ENCODE measurements around the gene TAF6L. TPM values are rescaled to one million over a fixed set of nuclear protein-coding genes. Genes with fewer than 3 reads are reported as not detected.
"Not testable (repeated sequence)": the region's sequence is repeated elsewhere in the genome, so short reads cannot be mapped to it uniquely, and the experiment has no call there.

Gene TAF6L, protein sequence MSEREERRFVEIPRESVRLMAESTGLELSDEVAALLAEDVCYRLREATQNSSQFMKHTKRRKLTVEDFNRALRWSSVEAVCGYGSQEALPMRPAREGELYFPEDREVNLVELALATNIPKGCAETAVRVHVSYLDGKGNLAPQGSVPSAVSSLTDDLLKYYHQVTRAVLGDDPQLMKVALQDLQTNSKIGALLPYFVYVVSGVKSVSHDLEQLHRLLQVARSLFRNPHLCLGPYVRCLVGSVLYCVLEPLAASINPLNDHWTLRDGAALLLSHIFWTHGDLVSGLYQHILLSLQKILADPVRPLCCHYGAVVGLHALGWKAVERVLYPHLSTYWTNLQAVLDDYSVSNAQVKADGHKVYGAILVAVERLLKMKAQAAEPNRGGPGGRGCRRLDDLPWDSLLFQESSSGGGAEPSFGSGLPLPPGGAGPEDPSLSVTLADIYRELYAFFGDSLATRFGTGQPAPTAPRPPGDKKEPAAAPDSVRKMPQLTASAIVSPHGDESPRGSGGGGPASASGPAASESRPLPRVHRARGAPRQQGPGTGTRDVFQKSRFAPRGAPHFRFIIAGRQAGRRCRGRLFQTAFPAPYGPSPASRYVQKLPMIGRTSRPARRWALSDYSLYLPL
- 1 to 10 TPM; 3.8 to 9.6 (median 7.3) TPM for polyA plus RNA-seq

DNA sequence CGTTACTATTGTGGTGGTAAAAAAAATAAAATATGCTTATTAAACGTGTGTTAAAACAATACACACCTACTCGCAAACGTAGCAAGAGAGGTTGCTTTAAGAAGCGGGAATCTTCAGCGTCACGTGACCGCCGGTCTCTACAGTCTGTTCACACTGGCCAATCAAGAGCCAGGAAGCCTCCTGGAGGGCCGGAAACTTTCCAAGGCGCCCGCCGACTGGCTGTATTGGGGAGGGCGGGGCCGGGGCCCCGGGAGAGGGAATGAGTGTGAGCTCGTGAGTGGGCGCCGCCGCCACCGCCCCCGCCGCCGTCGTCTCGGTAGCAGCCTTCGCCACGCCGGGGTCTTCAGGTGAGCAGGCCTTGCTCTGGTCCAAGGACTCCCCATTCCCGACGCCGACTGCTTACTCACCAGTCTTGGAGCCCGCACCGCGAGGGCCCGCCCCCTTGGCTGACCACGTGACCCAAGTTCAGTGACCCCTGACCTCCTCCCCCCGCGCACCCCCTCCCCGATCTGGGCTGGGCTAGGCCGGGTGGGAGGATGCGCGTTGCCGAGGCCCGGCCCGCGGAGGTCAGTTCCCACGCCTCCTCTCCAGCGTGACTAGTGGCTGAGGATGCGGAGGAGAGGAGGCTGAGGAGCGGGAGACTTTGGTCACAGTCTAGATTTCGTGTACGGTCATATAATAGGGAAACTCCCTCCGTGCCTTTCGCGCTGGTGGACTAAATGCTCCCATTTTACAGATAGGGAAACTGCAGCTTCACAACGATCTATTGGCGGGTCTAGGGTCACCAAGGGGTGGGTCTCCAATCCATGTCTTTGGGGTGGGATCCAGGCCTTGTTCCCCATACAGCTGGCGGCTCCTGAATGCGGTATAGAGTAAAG lies at the start of gene TAF6L:
TAF6L (plus strand) TSS at position 253 of the 878 bp plus-strand sequence. CDS start 4,388 bp downstream, outside the sequence.
- Mint-ChIP-seq H3K27me3 (ENCODE audit: low read depth in 3 of 3) (peaks cover 2 to 13% (median 5%) of the 10 kb centered on the region in 3 donors), H3K4me1 (peaks cover 21 to 26% of the 10 kb centered on the region in 2 donors), H3K36me3 (peaks cover 0 to 5% (median 4%) of the 10 kb centered on the region in 3 donors), H3K9me3 (no peaks in the 10 kb centered on the region), H3K4me3 (peak within 1 kb of the TSS; percentile 85 to 98 (median 93)), H3K27ac (peak within 1 kb of the TSS; percentile 94 to 98 (median 96))
- peak; percentile 89 for DNase-seq

DNA sequence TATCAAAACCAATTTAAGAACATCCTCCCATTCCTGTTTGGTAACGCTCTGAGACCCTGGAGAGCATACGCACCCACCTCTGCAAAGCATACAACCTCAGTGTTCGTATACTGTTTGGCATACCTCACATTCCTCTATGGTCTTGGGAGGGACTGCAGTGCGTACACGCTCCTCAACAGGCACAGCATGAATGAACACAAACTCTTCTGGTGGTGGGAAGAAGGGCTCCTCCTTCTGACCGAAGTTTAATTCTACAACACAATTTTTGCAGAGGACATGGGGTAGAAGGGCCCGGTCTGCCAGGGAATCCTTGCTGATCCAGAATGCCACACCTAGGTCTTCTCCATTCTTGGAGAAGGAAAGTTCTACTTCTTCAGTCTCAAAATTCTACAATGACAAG lies 49.2 kb upstream of the TAF6L start:
- Mint-ChIP-seq H3K4me3 (no peak overlapping the region), H3K4me1 (peaks cover 47 to 57% of the 10 kb centered on the region in 2 donors), H3K36me3 (peaks cover 36 to 62% (median 53%) of the 10 kb centered on the region in 3 donors), H3K27me3 (ENCODE audit: low read depth in 3 of 3) (peaks cover 0 to 3% (median 2%) of the 10 kb centered on the region in 3 donors), H3K9me3 (no peaks in the 10 kb centered on the region), H3K27ac (peak overlapping the region in 1 of 6 donors; percentile 25)
- no peak for DNase-seq

DNA sequence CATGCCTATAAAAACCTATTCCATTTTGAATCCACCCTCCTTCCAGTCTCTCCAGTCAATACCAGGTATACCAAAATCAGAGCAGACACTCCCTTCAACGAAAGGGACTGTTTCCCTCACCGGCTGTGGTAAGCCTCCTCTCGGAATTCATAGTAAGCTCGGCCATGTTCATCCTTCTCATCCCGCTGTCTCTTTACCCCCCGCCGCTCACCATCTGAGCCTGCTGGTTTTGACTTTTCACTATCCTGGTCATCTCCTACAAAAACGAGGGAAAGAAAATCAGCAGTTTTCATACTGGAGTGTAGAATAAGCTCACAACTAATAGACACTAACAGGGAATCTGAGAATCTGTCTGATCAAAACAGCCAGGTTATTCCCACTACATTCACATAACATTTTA lies 47.0 kb upstream of the TAF6L start:
- H3K4me1 Mint-ChIP-seq, result peaks cover 50 to 56% of the 10 kb centered on the region in 2 donors
- peak overlapping the region; percentile 82 to 98 (median 96) for H3K4me3 Mint-ChIP-seq
- H3K27me3 Mint-ChIP-seq (ENCODE audit: low read depth in 3 of 3), result peaks cover 12 to 19% (median 13%) of the 10 kb centered on the region in 3 donors
- H3K36me3 Mint-ChIP-seq, result peaks cover 28 to 51% (median 44%) of the 10 kb centered on the region in 3 donors
- peak overlapping the region in 5 of 6 donors; percentile 48 to 94 (median 80) for H3K27ac Mint-ChIP-seq
- DNase-seq, result no peak
- H3K9me3 Mint-ChIP-seq, result no peaks in the 10 kb centered on the region

DNA sequence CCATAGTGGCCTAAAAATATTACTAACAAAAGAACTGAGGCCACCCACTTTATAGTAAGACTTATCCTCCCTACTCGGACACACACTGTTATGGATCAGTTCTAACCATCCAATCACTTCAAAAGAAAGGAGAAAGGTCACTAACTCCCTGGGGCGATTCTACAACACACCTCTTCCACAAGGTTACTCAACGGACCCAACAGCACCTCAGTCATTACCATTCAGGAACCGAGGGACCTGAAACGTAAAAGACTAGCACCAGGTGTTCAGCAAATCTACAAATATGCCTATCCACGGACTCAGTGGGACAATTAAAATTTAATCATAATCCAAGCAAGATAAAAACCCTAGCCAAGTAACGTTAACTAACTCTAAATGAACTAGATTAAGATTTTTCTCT lies 45.5 kb upstream of the TAF6L start:
- Mint-ChIP-seq H3K4me1 (peaks cover 54 to 61% of the 10 kb centered on the region in 2 donors), H3K27ac (peak overlapping the region; percentile 93 to 99 (median 94)), H3K36me3 (peaks cover 20 to 40% (median 35%) of the 10 kb centered on the region in 3 donors), H3K4me3 (peak overlapping the region; percentile 82 to 98 (median 96)), H3K9me3 (no peaks in the 10 kb centered on the region), H3K27me3 (ENCODE audit: low read depth in 3 of 3) (peaks cover 13 to 19% (median 15%) of the 10 kb centered on the region in 3 donors)
- DNase-seq, result no peak

DNA sequence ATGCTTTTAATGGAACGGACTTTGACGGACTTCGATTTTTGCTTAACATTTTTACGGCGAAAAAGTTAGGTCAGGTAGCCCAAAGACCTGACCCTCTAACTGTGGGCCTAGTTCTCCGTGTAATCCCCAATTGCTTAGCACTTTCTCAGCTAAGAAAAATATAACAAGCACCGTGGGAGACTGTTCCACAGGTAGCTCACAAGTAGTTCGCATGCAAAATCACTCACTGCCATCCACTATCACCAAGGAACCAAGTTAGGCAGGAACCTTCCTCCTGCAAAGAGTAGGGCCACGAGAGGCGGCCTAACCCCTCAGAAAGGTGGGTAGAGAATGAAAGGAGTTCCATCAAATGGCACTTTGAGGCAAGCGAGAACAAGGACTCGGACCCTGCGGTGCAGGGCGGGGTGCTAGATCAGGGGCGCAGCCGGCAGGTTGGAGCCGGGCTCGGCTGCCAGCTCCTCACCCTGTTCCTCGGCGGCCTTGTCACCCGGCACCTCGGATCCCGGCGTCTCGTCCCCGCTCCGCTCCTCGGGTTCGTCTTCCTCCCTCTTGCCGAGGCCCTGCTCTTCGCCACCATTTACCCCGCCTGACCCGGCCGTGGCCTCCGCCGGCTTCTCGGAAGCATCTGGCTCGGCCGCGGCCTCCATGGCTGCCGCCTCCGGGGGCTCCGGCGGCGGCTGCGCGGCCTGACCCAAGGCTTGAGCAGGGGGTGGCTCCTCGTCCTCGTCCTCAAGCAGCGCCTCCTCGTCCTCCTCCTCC lies 44.9 kb upstream of the TAF6L start:
- peaks cover 14 to 34% (median 29%) of the 10 kb centered on the region in 3 donors for H3K36me3 Mint-ChIP-seq
- no peaks in the 10 kb centered on the region for H3K9me3 Mint-ChIP-seq
- H3K27me3 Mint-ChIP-seq (ENCODE audit: low read depth in 3 of 3), result peaks cover 13 to 19% (median 15%) of the 10 kb centered on the region in 3 donors
- DNase-seq, result no peak
- peaks cover 56 to 65% of the 10 kb centered on the region in 2 donors for H3K4me1 Mint-ChIP-seq
- H3K4me3 Mint-ChIP-seq, result peak overlapping the region; percentile 82 to 98 (median 96)
- H3K27ac Mint-ChIP-seq, result peak overlapping the region; percentile 93 to 99 (median 94)

DNA sequence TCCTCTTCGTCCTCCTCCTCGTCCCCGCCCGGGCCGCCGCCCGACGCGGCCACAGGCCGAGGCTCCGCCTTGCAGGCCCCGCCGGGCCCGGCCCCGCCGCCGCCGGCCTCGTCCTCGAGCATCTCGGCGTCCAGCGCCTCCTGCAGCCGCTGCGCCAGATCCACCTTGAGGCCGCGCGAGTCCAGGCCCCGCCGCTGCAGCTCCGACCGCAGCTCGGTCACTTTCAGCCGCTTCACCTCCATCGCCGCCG lies 44.4 kb upstream of the TAF6L start:
- Mint-ChIP-seq H3K4me1 (peaks cover 58 to 67% of the 10 kb centered on the region in 2 donors), H3K9me3 (no peaks in the 10 kb centered on the region), H3K27ac (peak overlapping the region; percentile 90 to 99 (median 94)), H3K36me3 (peaks cover 9 to 29% (median 24%) of the 10 kb centered on the region in 3 donors), H3K27me3 (ENCODE audit: low read depth in 3 of 3) (peaks cover 13 to 19% (median 15%) of the 10 kb centered on the region in 3 donors), H3K4me3 (peak overlapping the region; percentile 82 to 98 (median 96))
- no peak for DNase-seq

DNA sequence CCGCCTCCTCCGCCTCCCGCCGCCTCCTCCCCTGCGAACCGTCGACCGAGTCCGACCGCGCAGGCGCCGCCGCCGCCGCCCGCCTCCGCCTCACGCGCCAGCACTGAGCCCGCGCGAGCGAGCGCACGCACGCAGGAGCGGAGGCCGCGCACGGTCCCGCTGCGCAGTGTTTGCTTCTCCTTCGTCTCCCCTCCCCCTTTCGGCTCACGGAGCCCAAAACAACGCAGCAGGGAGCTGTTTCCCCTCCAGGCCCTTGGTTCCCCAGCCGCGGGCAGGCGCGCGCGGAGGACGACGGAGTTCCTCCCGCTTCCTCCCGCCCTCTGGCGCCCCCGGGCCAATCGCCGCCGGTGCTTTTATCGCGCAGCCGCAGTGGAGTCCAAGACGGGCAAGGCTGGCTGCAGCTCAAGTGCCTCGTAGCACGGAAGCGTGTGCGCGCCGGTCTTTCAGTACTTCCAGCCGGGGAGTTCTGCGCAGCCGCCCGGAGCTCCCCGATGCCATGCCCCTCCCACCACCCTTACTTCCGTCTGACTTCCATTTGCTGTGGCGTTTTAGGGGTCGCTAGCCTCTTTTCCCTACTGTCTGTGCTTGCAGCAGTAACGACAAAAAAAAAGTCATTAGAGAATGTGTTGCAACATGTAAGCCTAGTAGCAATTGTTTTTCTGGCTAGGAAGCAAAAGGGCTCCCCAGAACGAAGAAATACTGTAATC lies 43.9 kb upstream of the TAF6L start, which contains the start of gene HNRNPUL2:
HNRNPUL2 (minus strand) TSS at position 293 of the 707 bp plus-strand sequence. CDS start 301 bp downstream, outside the sequence.
- H3K36me3 Mint-ChIP-seq, result peaks cover 4 to 24% (median 21%) of the 10 kb centered on the region in 3 donors
- peak; percentile 99 for DNase-seq

DNA sequence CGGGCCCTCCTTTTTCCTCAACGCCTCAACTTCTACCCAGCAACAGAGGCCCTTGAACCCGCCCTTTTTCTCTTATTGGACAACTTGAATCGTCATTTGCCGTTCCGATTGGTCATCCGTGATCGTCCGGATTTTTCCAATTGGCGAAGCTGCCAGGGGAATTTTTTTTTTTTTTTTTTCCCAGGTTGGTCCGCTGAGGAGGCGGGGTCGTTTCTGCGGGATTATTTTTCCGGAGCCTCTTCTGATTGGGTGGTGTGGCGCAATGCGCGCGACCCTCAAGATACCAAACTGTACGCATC lies 43.4 kb upstream of the TAF6L start:
- peak overlapping the region; percentile 82 to 98 (median 96) for H3K4me3 Mint-ChIP-seq
- H3K4me1 Mint-ChIP-seq, result peaks cover 53 to 60% of the 10 kb centered on the region in 2 donors
- peak overlapping the region; percentile 85 to 99 (median 94) for H3K27ac Mint-ChIP-seq
- no peaks in the 10 kb centered on the region for H3K9me3 Mint-ChIP-seq
- peak; percentile 93 to 96 (median 96) for DNase-seq
- peaks cover 4 to 19% (median 16%) of the 10 kb centered on the region in 3 donors for H3K36me3 Mint-ChIP-seq
- peaks cover 13 to 19% (median 15%) of the 10 kb centered on the region in 3 donors for H3K27me3 Mint-ChIP-seq (ENCODE audit: low read depth in 3 of 3)

More for the DNA sequence above, 43.9 kb upstream of the TAF6L start, which contains the start of gene HNRNPUL2:
- peaks cover 13 to 19% (median 15%) of the 10 kb centered on the region in 3 donors for H3K27me3 Mint-ChIP-seq (ENCODE audit: low read depth in 3 of 3)
- H3K9me3 Mint-ChIP-seq, result no peaks in the 10 kb centered on the region
- peak within 1 kb of the TSS; percentile 93 to 99 (median 94) for H3K27ac Mint-ChIP-seq
- peak within 1 kb of the TSS; percentile 82 to 98 (median 96) for H3K4me3 Mint-ChIP-seq
- peaks cover 56 to 64% of the 10 kb centered on the region in 2 donors for H3K4me1 Mint-ChIP-seq

DNA sequence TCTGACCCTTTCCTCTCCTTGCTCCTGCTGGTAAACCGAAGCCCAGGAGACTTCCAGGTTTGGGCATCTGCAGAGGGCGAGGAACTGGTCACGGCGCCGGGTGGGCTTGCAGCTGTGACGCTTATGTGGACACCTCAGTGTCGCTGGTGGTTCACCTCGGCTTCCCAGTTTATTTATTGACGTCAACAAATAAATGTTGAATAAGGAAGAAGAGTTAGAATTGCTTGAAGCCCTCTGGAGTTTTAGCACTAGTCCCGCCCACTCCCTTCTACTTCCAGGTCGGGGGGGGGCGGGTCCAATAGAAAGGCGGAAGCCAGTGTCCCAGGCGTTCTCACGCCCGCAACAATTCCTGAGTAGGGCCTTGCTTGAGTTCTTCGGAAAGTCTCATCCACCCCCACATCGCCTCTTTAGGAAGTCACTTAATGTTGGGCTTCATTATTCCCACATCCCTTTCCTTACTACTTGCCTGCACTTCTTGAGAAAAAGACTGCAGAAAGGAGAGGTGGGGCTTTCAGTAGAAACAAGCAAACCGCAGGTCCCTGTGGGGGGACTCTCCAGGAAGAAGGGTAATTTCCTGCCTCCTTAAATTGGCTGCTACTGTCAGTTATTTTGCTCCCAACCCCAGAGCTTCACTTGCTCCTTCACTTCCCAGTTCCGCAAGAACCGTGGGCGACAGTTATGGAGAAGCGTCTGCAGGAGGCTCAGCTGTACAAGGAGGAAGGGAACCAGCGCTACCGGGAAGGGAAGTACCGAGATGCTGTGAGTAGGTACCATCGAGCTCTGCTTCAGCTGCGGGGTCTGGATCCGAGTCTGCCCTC lies 42.8 kb upstream of the TAF6L start, which contains the start of gene TTC9C:
TTC9C (plus strand) TSS at position 316 of the 818 bp plus-strand sequence; CDS start at position 679, 363 bp downstream.
- Mint-ChIP-seq H3K4me1 (peaks cover 54 to 61% of the 10 kb centered on the region in 2 donors), H3K4me3 (peak within 1 kb of the TSS; percentile 82 to 98 (median 96))

DNA sequence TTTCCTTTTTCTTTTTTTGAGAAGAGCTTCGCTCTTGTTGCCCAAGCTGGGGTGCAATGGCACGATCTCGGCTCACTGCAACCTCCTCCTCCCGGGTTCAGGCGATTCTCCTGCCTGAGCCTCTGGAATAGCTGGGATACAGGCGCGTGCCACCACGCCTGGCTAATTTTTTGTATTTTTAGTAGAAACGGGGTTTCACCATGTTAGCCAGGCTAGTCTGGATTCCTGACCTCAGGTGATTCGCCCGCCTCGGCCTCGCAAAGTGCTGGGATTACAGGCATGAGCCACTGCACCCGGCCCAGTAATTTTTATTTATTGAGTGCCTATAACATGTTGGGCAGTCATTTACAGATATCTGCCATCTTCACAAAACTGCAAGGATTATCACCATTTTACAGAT lies 41.1 kb upstream of the TAF6L start:
- H3K9me3 Mint-ChIP-seq, DNase-seq, H3K36me3 Mint-ChIP-seq: not testable (repeated sequence)
- Mint-ChIP-seq H3K4me1 (peaks cover 37 to 46% of the 10 kb centered on the region in 2 donors), H3K27ac (peak overlapping the region in 4 of 6 donors; percentile 21 to 57 (median 41)), H3K4me3 (peak overlapping the region; percentile 58 to 98 (median 95)), H3K27me3 (ENCODE audit: low read depth in 3 of 3) (peaks cover 13 to 19% (median 15%) of the 10 kb centered on the region in 3 donors)

More for the DNA sequence above, 42.8 kb upstream of the TAF6L start, which contains the start of gene TTC9C:
- no peaks in the 10 kb centered on the region for H3K9me3 Mint-ChIP-seq
- H3K27me3 Mint-ChIP-seq (ENCODE audit: low read depth in 3 of 3), result peaks cover 13 to 19% (median 15%) of the 10 kb centered on the region in 3 donors
- DNase-seq, result peak; percentile 81 to 84 (median 84)
- peaks cover 9 to 18% (median 16%) of the 10 kb centered on the region in 3 donors for H3K36me3 Mint-ChIP-seq
- H3K27ac Mint-ChIP-seq, result peak within 1 kb of the TSS; percentile 85 to 99 (median 94)

DNA sequence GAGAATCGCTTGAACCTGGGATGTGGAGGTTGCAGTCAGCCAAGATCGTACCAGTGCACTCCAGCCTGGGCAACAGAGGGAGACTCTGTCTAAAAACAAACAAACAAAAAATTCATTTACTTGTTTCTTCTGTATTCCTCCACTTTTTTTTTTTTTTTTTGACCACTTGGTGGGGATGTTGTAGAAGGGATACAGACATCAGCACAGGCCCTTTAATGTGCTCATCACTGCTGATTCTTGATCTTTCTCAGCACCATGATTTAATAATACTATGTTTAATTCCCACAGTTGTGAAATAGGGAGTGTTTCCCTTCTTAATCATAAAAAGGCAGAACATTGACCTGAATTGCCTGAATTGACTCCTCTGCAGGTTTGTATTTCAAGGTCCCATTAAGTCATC lies 38.4 kb upstream of the TAF6L start:
- H3K4me1 Mint-ChIP-seq, result peaks cover 23 to 33% of the 10 kb centered on the region in 2 donors
- no peak for DNase-seq
- no peaks in the 10 kb centered on the region for H3K9me3 Mint-ChIP-seq
- peaks cover 4 to 10% (median 7%) of the 10 kb centered on the region in 3 donors for H3K36me3 Mint-ChIP-seq
- no peak overlapping the region for H3K4me3 Mint-ChIP-seq
- H3K27me3 Mint-ChIP-seq (ENCODE audit: low read depth in 3 of 3), result peaks cover 3 to 9% (median 7%) of the 10 kb centered on the region in 3 donors
- peak overlapping the region in 1 of 6 donors; percentile 18 for H3K27ac Mint-ChIP-seq
